MCF 10A (cell line): ENCODE data around the gene ABHD16A. TPM values are rescaled to one million over a fixed set of nuclear protein-coding genes. Genes with fewer than 3 reads are reported as not detected.

Source experiments
- Bru-seq: library from RNA; stranded (reverse); fragments of 400-500 nt; gene quantifications from one replicate; lab custom pipeline; 2021; lab: Mats Ljungman, UMichigan
- BruChase-seq, 2 experiments: library from RNA; stranded (reverse); fragments of 400-500 nt; gene quantifications; one replicate each; lab custom pipeline; 2021; lab: Mats Ljungman, UMichigan
- BruUV-seq: library from RNA; stranded (reverse); fragments of 400-500 nt; replicated peaks from 2 replicates; lab custom pipeline; 2021; lab: Mats Ljungman, UMichigan
- CTCF ChIA-PET: fragments of 300-600 bp; sonication (Branson Sonifier 250); formaldehyde crosslinking; extraction: SDS; loops from one replicate; lab custom pipeline; 2021; ENCODE audit warnings: antibody characterized with exemption, inconsistent platforms; lab: Yijun Ruan, JAX
- POLR2A ChIA-PET: fragments of 300-600, 350-650 bp; sonication (Branson Sonifier 250); formaldehyde crosslinking; extraction: SDS; loops from one replicate; lab custom pipeline; 2020; ENCODE audit warnings: antibody characterized with exemption, inconsistent platforms; lab: Yijun Ruan, JAX
- DNase-seq: peaks from one replicate; pipeline ENCODE4 v3.0.0-alpha.2; 2018; ENCODE audit not compliant: unreplicated experiment
- H3K27ac Mint-ChIP-seq: one replicate; pipeline ENCODE4 v1.8.0; 2022; ENCODE audit warnings: mild to moderate bottlenecking, low read depth, mixed read lengths; ENCODE audit not compliant: unreplicated experiment
- H3K27me3 Mint-ChIP-seq: one replicate; pipeline ENCODE4 v1.8.0; 2022; ENCODE audit warnings: mixed read lengths; ENCODE audit not compliant: insufficient read depth, unreplicated experiment
- H3K36me3 Mint-ChIP-seq: one replicate; pipeline ENCODE4 v1.8.0; 2022; ENCODE audit warnings: mild to moderate bottlenecking, moderate library complexity, mixed read lengths; ENCODE audit not compliant: insufficient read depth, unreplicated experiment
- H3K4me1 Mint-ChIP-seq: one replicate; pipeline ENCODE4 v1.8.0; 2022; ENCODE audit warnings: mixed read lengths; ENCODE audit not compliant: insufficient read depth, unreplicated experiment
- H3K4me3 Mint-ChIP-seq: one replicate; pipeline ENCODE4 v1.8.0; 2022; ENCODE audit warnings: mild to moderate bottlenecking, moderate library complexity, mixed read lengths; ENCODE audit not compliant: unreplicated experiment
- H3K9me3 Mint-ChIP-seq: one replicate; pipeline ENCODE4 v1.8.0; 2022; ENCODE audit warnings: mixed read lengths; ENCODE audit not compliant: unreplicated experiment
- intact Hi-C: fragments of 100-400 bp; cut with micrococcal nuclease; formaldehyde crosslinking; loops from 2 replicates; pipeline ENCODE4 v1.14.1; 2022
- long read RNA-seq: library from polyadenylated mRNA; stranded (forward); transcript quantifications from one replicate; pipeline ENCODE4 v2.0.0, GENCODE V29; 2022
- total RNA-seq: library from RNA; stranded (reverse); gene quantifications from 2 replicates; pipeline ENCODE4 v1.2.3, GENCODE V29; 2022
- TF ChIP-seq, protein P1 (sequence below): fragments of 200-600 bp; IDR thresholded peaks from one replicate; pipeline ENCODE4 v1.8.0; 2022; ENCODE audit warnings: antibody characterized with exemption, mild to moderate bottlenecking; ENCODE audit not compliant: unreplicated experiment

Gene ABHD16A
- total RNA-seq (32.1 and 42.7 TPM in 2 replicates), Bru-seq, nascent RNA (percentile 58 among the genes with signal in this experiment), BruChase-seq, experiment 1, labeled RNA remaining after a 6-hour chase (percentile 74 among the genes with signal in this experiment), BruChase-seq, experiment 2, labeled RNA remaining after a 2-hour chase (percentile 60 among the genes with signal in this experiment)
- long read RNA-seq, transcript ABHD16A-201 (20 exons, 2,103 nt) = major isoform, 108 of 125 reads
- long read RNA-seq, partial matches to known transcripts = 5 of 125 reads
- long read RNA-seq, other reads (novel, unspliced or antisense) = 10 of 125 reads

DNA sequence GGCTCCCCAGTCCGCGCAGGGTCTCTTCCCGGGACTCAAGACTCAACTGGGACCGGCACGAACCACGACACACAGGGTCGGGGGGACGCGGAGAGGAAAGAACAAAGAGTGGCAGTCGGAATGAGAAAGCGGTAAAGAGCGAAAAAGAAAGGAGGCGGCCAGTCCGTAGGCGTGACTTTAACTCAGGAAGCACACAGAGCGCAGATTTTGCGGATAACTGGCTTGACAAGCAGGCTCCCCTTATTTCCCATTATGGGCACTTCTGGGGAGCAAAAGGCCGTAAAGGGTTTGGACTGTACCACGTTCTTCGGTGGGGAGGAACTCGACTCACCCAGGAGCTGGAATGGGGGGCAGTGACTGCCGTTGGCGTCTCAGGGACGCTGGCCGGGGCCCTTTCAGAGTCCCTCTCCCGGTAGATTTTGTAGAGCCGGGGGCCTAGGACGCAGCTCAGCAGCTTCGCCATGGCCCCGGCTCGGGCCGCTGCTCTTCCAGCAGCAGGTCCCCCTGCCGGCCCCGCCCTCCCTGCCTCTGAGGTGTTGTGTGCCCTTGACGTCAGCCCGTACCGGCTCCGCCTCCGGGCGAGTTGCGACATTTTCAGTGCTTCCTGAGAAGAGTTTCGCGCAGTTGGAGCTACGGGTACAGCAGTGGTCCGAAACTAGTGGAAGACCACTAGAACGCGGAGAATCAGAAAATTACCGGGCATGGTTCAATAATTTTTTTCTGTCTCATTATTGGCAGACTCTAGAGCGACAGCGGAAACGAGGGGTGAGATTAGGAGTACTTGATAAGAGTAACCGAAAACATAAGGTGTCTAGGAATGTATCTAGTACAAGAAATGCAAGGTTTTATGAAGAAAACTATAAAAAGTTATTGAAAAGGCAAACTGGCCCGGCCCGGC, at the start of gene ABHD16A:
Gene ABHD16A, minus strand, starts transcription at position 506 of the 898 bp plus-strand sequence. Its CDS starts 43 bp downstream, at position 463.
- DNase-seq = peak; percentile 98
- TF ChIP-seq, protein P1, sequence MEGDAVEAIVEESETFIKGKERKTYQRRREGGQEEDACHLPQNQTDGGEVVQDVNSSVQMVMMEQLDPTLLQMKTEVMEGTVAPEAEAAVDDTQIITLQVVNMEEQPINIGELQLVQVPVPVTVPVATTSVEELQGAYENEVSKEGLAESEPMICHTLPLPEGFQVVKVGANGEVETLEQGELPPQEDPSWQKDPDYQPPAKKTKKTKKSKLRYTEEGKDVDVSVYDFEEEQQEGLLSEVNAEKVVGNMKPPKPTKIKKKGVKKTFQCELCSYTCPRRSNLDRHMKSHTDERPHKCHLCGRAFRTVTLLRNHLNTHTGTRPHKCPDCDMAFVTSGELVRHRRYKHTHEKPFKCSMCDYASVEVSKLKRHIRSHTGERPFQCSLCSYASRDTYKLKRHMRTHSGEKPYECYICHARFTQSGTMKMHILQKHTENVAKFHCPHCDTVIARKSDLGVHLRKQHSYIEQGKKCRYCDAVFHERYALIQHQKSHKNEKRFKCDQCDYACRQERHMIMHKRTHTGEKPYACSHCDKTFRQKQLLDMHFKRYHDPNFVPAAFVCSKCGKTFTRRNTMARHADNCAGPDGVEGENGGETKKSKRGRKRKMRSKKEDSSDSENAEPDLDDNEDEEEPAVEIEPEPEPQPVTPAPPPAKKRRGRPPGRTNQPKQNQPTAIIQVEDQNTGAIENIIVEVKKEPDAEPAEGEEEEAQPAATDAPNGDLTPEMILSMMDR = no peak
- H3K27ac Mint-ChIP-seq = peak within 1 kb of the TSS; percentile 89
- peaks cover 5% of the 10 kb centered on the region for H3K4me1 Mint-ChIP-seq
- intact Hi-C loops = loop anchor here (1.0 to 2.0 kb wide), 2 partner anchors 26 to 36 kb away; partner anchors contain the start of gene DDAH2
- H3K4me3 Mint-ChIP-seq = peak within 1 kb of the TSS; percentile 95
- no peaks in the 10 kb centered on the region for H3K9me3 Mint-ChIP-seq
- POLR2A ChIA-PET = interaction anchor here (0.6 to 3.4 kb wide), 44 partner anchors 9 to 1550 kb away, joined by 3 to 29 read pairs (median 5); partner anchors contain the start of genes BAG6, C6orf47, CLIC1 and CSNK2B
- H3K36me3 Mint-ChIP-seq = peaks cover 24% of the 10 kb centered on the region
- CTCF ChIA-PET = interaction anchor here (0.6 to 1.4 kb wide), 7 partner anchors 13 to 128 kb away, joined by 3 read pairs; partner anchors contain the start of gene C6orf47
- H3K27me3 Mint-ChIP-seq = no peaks in the 10 kb centered on the region
- TSS peak; percentile 39 for BruUV-seq

GRCh38 chr6:31752739-31753319, 49.7 kb upstream of the ABHD16A start:
- no peak overlapping the region for H3K4me3 Mint-ChIP-seq
- intact Hi-C loops = no loop called here
- no peak overlapping the region for H3K27ac Mint-ChIP-seq
- TF ChIP-seq, protein P1 = no peak
- CTCF ChIA-PET = interaction anchor here (0.6 to 2.6 kb wide), 2 partner anchors 17 to 58 kb away, joined by 3 to 8 read pairs; no protein-coding TSS in a partner anchor
- H3K27me3 Mint-ChIP-seq = no peaks in the 10 kb centered on the region
- POLR2A ChIA-PET = interaction anchor here (0.5 to 2.5 kb wide), 15 partner anchors 11 to 1372 kb away, joined by 3 to 13 read pairs (median 3); partner anchors contain the start of genes CLIC1, GPANK1, HSPA1B and LSM2
- BruUV-seq = no TSS peak
- H3K4me1 Mint-ChIP-seq = peaks cover 10% of the 10 kb centered on the region
- H3K9me3 Mint-ChIP-seq = no peaks in the 10 kb centered on the region
- peak; percentile 60 for DNase-seq
- H3K36me3 Mint-ChIP-seq = peaks cover 8% of the 10 kb centered on the region

GRCh38 chr6:31750411-31751022, 47.4 kb upstream of the ABHD16A start:
- no peaks in the 10 kb centered on the region for H3K27me3 Mint-ChIP-seq
- BruUV-seq = no TSS peak
- H3K9me3 Mint-ChIP-seq = no peaks in the 10 kb centered on the region
- no peak overlapping the region for H3K4me3 Mint-ChIP-seq
- CTCF ChIA-PET = interaction anchor here (0.6 to 2.6 kb wide), 3 partner anchors 19 to 98 kb away, joined by 4 to 8 read pairs (median 4); partner anchors contain the start of gene BAG6
- intact Hi-C loops = no loop called here
- POLR2A ChIA-PET = interaction anchor here (0.6 to 1.5 kb wide), 2 partner anchors 11 to 438 kb away, joined by 3 to 8 read pairs; partner anchors contain the start of gene MSH5
- H3K4me1 Mint-ChIP-seq = peaks cover 10% of the 10 kb centered on the region
- TF ChIP-seq, protein P1 = no peak
- peaks cover 7% of the 10 kb centered on the region for H3K36me3 Mint-ChIP-seq
- DNase-seq = no peak
- H3K27ac Mint-ChIP-seq = no peak overlapping the region
